Head of caudate nucleus (tissue), 42 donors: ENCODE measurements around the gene CPA5.

Experiments used
- DNase-seq, 42 donors: peaks; one replicate each; pipeline versions ENCODE4 v3.0.0 to v3.0.0-alpha.2; 2020 to 2021; ENCODE audit warnings: mixed read lengths in 7 of 42
- intact Hi-C: fragments of 100-400 bp; cut with DNase I; formaldehyde crosslinking; loops from one replicate; pipeline ENCODE4 v1.15.0; 2022

CPA5 gene

GRCh38 chr7:130410868-130411541 lies 66.4 kb downstream of the CPA5 start:
- no peak for DNase-seq
- intact Hi-C loops, result no loop called here

- intact Hi-C loops, result no loop called here
- DNase-seq, result no peak
Observed at GRCh38 chr7:130413201-130413600, 68.6 kb downstream of the CPA5 start.

DNA sequence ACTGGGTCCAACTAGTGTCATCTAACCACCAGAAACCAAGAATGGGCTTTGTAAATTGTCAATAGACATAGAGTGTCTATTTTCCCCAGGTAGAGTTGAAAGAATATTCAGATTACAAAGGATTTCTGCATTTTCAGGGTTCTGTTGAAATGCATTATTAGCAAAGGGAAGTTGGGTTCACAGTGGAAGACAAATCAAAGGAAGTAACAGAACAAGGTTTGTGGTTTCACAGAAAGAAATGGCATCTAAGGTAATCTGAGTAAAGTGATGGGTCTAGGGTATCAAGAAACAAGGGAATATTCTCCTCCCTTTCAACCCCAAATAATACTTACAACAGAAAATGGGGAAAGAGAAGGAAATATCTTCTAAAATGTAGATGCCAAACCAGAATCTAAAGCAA lies 70.4 kb downstream of the CPA5 start:
- DNase-seq, result no peak
- intact Hi-C loops, result no loop called here

- intact Hi-C loops, result no loop called here
Observed at GRCh38 chr7:130417213-130417612, 72.6 kb downstream of the CPA5 start.

DNA sequence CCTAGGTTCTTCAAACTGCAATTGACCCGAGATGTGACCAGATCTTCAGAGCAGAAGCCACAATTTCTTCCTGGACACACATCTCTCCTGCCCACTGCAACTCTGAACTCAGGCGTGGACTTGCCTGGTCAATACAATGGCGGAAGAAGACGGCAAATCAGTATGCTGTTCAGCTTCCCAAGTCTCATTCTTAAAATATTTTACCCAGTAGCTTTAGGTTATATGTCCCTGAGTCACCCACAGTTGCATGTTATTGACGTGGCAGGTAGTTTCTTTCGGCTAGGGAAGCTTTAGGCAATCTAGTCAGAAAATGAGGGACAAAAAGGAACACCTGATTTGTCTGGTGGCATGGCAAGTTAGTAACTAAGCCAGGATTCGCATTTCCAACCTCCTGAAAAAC lies 73.7 kb downstream of the CPA5 start:
- intact Hi-C loops, result no loop called here
- no peak for DNase-seq

More at GRCh38 chr7:130417213-130417612, 72.6 kb downstream of the CPA5 start:
- no peak for DNase-seq
